ENCODE results near the gene COL26A1.

COL26A1 gene

DNA sequence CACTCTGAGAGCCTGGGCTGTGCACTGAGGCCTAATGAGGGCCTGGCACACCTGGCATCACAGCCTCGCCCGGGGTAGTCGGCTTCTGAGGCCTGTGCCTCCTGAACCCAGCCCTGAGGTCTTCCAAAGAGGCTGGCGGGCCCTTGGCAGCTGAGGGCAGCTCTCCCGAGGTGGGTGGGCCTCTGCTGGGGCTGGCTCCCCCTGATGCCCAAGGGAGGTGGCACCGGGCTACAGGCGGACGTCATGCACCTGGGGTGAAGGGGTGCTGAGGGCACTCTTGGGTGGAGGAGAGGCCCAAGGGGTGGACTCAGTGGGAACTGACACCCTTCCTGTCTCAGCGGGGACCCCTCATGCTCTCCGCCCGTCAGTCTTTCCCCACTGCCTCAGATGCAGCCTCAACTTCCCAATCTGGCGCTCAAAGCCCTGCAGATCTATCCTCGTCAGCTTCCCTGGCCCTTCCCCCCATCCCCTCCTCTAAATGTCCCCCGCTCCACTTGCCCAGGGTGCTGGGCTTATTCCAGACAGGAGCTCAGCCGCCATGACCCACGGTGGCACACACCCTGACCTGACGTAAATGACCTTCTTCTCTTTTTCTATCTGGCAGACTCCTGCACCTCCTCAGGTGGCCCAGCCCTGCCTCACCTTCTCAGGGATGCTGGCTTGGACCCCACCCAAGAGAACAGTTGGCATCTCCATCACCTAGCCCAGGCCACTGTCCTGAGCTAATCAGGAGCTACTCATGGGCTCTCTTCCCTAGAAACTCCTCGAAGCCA is 228.2 kb downstream of the COL26A1 start:
- Histone ChIP-seq H3K27ac (replicated peaks) (no peak overlapping the region), H3K4me3 (replicated peaks; ENCODE audit: insufficient read depth, low read length) (no peak overlapping the region), H3K27me3 (ENCODE audit: insufficient read depth, poor library complexity, severe bottlenecking) (no peaks in the 10 kb centered on the region)
- TF ChIP-seq SPI1 (IDR thresholded peaks at IDR 0.05; ENCODE audit: borderline replicate concordance, low read depth), result no peak
- TF ChIP-seq, protein P1, sequence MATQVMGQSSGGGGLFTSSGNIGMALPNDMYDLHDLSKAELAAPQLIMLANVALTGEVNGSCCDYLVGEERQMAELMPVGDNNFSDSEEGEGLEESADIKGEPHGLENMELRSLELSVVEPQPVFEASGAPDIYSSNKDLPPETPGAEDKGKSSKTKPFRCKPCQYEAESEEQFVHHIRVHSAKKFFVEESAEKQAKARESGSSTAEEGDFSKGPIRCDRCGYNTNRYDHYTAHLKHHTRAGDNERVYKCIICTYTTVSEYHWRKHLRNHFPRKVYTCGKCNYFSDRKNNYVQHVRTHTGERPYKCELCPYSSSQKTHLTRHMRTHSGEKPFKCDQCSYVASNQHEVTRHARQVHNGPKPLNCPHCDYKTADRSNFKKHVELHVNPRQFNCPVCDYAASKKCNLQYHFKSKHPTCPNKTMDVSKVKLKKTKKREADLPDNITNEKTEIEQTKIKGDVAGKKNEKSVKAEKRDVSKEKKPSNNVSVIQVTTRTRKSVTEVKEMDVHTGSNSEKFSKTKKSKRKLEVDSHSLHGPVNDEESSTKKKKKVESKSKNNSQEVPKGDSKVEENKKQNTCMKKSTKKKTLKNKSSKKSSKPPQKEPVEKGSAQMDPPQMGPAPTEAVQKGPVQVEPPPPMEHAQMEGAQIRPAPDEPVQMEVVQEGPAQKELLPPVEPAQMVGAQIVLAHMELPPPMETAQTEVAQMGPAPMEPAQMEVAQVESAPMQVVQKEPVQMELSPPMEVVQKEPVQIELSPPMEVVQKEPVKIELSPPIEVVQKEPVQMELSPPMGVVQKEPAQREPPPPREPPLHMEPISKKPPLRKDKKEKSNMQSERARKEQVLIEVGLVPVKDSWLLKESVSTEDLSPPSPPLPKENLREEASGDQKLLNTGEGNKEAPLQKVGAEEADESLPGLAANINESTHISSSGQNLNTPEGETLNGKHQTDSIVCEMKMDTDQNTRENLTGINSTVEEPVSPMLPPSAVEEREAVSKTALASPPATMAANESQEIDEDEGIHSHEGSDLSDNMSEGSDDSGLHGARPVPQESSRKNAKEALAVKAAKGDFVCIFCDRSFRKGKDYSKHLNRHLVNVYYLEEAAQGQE (IDR thresholded peaks at IDR 0.05; ENCODE audit: insufficient replicate concordance, low read depth), result no peak
- no peak for TF ChIP-seq GABPA (IDR thresholded peaks at IDR 0.05; ENCODE audit: low read depth)
- TF ChIP-seq POLR2AphosphoS5 (IDR thresholded peaks at IDR 0.05; ENCODE audit: low read depth), result no peak
- TF ChIP-seq, protein P2, sequence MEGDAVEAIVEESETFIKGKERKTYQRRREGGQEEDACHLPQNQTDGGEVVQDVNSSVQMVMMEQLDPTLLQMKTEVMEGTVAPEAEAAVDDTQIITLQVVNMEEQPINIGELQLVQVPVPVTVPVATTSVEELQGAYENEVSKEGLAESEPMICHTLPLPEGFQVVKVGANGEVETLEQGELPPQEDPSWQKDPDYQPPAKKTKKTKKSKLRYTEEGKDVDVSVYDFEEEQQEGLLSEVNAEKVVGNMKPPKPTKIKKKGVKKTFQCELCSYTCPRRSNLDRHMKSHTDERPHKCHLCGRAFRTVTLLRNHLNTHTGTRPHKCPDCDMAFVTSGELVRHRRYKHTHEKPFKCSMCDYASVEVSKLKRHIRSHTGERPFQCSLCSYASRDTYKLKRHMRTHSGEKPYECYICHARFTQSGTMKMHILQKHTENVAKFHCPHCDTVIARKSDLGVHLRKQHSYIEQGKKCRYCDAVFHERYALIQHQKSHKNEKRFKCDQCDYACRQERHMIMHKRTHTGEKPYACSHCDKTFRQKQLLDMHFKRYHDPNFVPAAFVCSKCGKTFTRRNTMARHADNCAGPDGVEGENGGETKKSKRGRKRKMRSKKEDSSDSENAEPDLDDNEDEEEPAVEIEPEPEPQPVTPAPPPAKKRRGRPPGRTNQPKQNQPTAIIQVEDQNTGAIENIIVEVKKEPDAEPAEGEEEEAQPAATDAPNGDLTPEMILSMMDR (IDR thresholded peaks at IDR 0.05; ENCODE audit: insufficient read depth, low read length), result no peak
- no peak for DNase-seq (ENCODE audit: low read depth in 1 of 2, low spot score in 1 of 2)

DNA sequence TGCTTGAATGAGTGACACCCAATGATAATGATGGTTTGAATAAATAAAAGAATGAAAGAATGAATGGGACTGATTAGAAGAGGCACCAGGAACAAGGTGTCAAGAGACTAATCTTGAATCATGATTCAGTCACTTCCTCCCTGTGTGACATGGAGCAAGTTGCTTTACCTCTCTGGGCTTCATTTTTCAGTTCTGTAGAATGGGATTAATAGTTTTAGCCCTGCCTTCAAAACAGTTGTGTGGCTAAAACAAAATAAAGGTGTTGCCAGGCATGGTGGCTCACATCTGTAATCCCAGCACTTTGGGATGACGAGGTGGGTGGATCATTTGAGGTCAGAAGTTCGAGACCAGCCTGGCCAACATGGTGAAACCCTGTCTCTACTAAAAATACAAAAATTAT is 228.8 kb downstream of the COL26A1 start:
- no peak overlapping the region for H3K27ac ChIP-seq (replicated peaks)
- no peaks in the 10 kb centered on the region for H3K27me3 ChIP-seq (ENCODE audit: insufficient read depth, poor library complexity, severe bottlenecking)
- DNase-seq (ENCODE audit: low read depth in 1 of 2, low spot score in 1 of 2), result no peak
- H3K4me3 ChIP-seq (replicated peaks; ENCODE audit: insufficient read depth, low read length), result no peak overlapping the region
- TF ChIP-seq POLR2AphosphoS5 (IDR thresholded peaks at IDR 0.05; ENCODE audit: low read depth) (no peak), SPI1 (IDR thresholded peaks at IDR 0.05; ENCODE audit: borderline replicate concordance, low read depth) (no peak), GABPA (IDR thresholded peaks at IDR 0.05; ENCODE audit: low read depth) (no peak)
- TF ChIP-seq, protein P2 (IDR thresholded peaks at IDR 0.05; ENCODE audit: insufficient read depth, low read length), result no peak
- TF ChIP-seq, protein P1 (IDR thresholded peaks at IDR 0.05; ENCODE audit: insufficient replicate concordance, low read depth), result no peak

DNA sequence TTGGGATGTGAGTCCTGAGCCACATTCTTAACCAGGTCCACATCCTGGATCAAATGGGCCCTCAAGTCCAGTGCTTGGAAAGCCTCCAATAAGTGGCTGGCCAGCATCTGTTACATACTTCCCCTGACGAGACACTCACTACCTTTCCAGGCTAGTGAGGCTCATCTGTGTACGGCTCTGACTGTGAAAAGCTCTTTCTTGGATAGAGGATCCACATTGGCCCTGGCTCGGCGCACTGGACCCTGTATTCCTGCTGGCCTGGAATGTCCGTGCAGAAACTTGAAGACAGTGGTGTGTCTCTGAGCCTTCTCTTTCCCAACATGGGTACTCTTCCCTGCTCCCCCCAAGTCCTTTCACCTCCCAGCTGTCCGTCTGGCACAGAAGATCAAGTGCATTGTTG is 230.9 kb downstream of the COL26A1 start:
- Histone ChIP-seq H3K4me3 (replicated peaks; ENCODE audit: insufficient read depth, low read length) (no peak overlapping the region), H3K27ac (replicated peaks) (no peak overlapping the region)
- TF ChIP-seq, protein P1 (IDR thresholded peaks at IDR 0.05; ENCODE audit: insufficient replicate concordance, low read depth), result no peak
- TF ChIP-seq GABPA (IDR thresholded peaks at IDR 0.05; ENCODE audit: low read depth), result no peak
- TF ChIP-seq, protein P2 (IDR thresholded peaks at IDR 0.05; ENCODE audit: insufficient read depth, low read length), result no peak
- TF ChIP-seq SPI1 (IDR thresholded peaks at IDR 0.05; ENCODE audit: borderline replicate concordance, low read depth), result no peak
- TF ChIP-seq POLR2AphosphoS5 (IDR thresholded peaks at IDR 0.05; ENCODE audit: low read depth), result no peak

More for the DNA sequence above, 230.9 kb downstream of the COL26A1 start:
- no peak for DNase-seq (ENCODE audit: low read depth in 1 of 2, low spot score in 1 of 2)
- no peaks in the 10 kb centered on the region for H3K27me3 ChIP-seq (ENCODE audit: insufficient read depth, poor library complexity, severe bottlenecking)
